Measurements from ENCODE around the gene POLG2.
"Not testable (repeated sequence)": the region's sequence is repeated elsewhere in the genome, so short reads cannot be mapped to it uniquely, and the experiment has no call there.

The POLG2 gene

GRCh38 chr17:64497565-64498035 is 746 bp upstream of the POLG2 start:
- Histone ChIP-seq H3K9ac (ENCODE audit: low read length) (peak overlapping the region; percentile 74), H3K14ac (ENCODE audit: low read length) (no peak overlapping the region), H4K91ac (ENCODE audit: low read depth, low read length) (no peak overlapping the region), H2BK120ac (ENCODE audit: insufficient read depth, low read length, poor library complexity) (no peak overlapping the region), H3K4me3 (ENCODE audit: low read depth, low read length) (peak overlapping the region; percentile 54), H3K23ac (ENCODE audit: low read length) (no peak overlapping the region), H3K4me2 (ENCODE audit: low read length) (peak overlapping the region; percentile 76), H4K8ac (ENCODE audit: low read depth, low read length) (peak overlapping the region; percentile 30), H3K79me2 (ENCODE audit: control insufficient read depth, insufficient read depth, low read length, poor library complexity) (peaks cover 3% of the 10 kb centered on the region), H2BK12ac (ENCODE audit: low read length) (no peak overlapping the region), H3K18ac (ENCODE audit: low read length) (no peak overlapping the region), H3K79me1 (ENCODE audit: low read length) (peaks cover 4% of the 10 kb centered on the region), H3K4me1 (ENCODE audit: control insufficient read depth in 1 of 2, insufficient read depth in 2 of 2, low read length in 2 of 2) (peaks cover 2 to 3% of the 10 kb centered on the region in 2 experiments), H3K36me3 (ENCODE audit: control insufficient read depth in 1 of 2, insufficient read depth in 2 of 2, low read length in 2 of 2) (peaks cover 5 to 27% of the 10 kb centered on the region in 2 experiments), H3K9me3 (ENCODE audit: insufficient read depth, low read depth, low read length) (no peaks in the 10 kb centered on the region), H2AK5ac (ENCODE audit: low read length) (no peak overlapping the region), H2AFZ (ENCODE audit: insufficient read depth, low read length, poor library complexity) (peak overlapping the region; percentile 27), H4K12ac (ENCODE audit: low read depth, low read length) (no peak overlapping the region), H3K4ac (ENCODE audit: low read depth, low read length) (peak overlapping the region; percentile 17), H3K27me3 (ENCODE audit: insufficient read depth, low read length) (no peaks in the 10 kb centered on the region), H3K27ac (ENCODE audit: low read depth, low read length) (peak overlapping the region; percentile 77), H2BK5ac (ENCODE audit: low read depth, low read length, poor library complexity) (no peak overlapping the region)
- no peak for DNase-seq
- WGBS (ENCODE audit: extremely low coverage, insufficient coverage, insufficient read length), result no CpG with 5 or more reads among the region's 4 CpGs

- peak overlapping the region; percentile 66 for H3K9ac ChIP-seq (ENCODE audit: low read length)
- H4K8ac ChIP-seq (ENCODE audit: low read depth, low read length), result peak overlapping the region; percentile 30
- peak overlapping the region; percentile 27 for H3K4ac ChIP-seq (ENCODE audit: low read depth, low read length)
- no peak overlapping the region for H4K91ac ChIP-seq (ENCODE audit: low read depth, low read length)
- H2BK5ac ChIP-seq (ENCODE audit: low read depth, low read length, poor library complexity), result no peak overlapping the region
- peaks cover 4% of the 10 kb centered on the region for H3K79me1 ChIP-seq (ENCODE audit: low read length)
- H3K4me2 ChIP-seq (ENCODE audit: low read length), result peak overlapping the region; percentile 76
- no peak overlapping the region for H2BK12ac ChIP-seq (ENCODE audit: low read length)
- H3K27ac ChIP-seq (ENCODE audit: low read depth, low read length), result peak overlapping the region; percentile 11
- H2BK120ac ChIP-seq (ENCODE audit: insufficient read depth, low read length, poor library complexity), result no peak overlapping the region
- peaks cover 3% of the 10 kb centered on the region for H3K79me2 ChIP-seq (ENCODE audit: control insufficient read depth, insufficient read depth, low read length, poor library complexity)
- peaks cover 4 to 16% of the 10 kb centered on the region in 2 experiments for H3K36me3 ChIP-seq (ENCODE audit: control insufficient read depth in 1 of 2, insufficient read depth in 2 of 2, low read length in 2 of 2)
- H4K12ac ChIP-seq (ENCODE audit: low read depth, low read length), result peak overlapping the region; percentile 4
- peak in 1 of 2 donors; percentile 42 for DNase-seq
- peak overlapping the region; percentile 26 for H3K14ac ChIP-seq (ENCODE audit: low read length)
- no CpG with 5 or more reads among the region's 20 CpGs for whole genome bisulfite sequencing (ENCODE audit: extremely low coverage, insufficient coverage, insufficient read length)
- H3K27me3 ChIP-seq (ENCODE audit: insufficient read depth, low read length), result no peaks in the 10 kb centered on the region
- peak overlapping the region; percentile 77 for H3K4me3 ChIP-seq (ENCODE audit: low read depth, low read length)
- no peak overlapping the region for H2AK5ac ChIP-seq (ENCODE audit: low read length)
- H3K4me1 ChIP-seq (ENCODE audit: control insufficient read depth in 1 of 2, insufficient read depth in 2 of 2, low read length in 2 of 2), result peaks cover 2 to 3% of the 10 kb centered on the region in 2 experiments
- H3K23ac ChIP-seq (ENCODE audit: low read length), result no peak overlapping the region
- no peaks in the 10 kb centered on the region for H3K9me3 ChIP-seq (ENCODE audit: insufficient read depth, low read depth, low read length)
- H3K18ac ChIP-seq (ENCODE audit: low read length), result peak overlapping the region; percentile 30
- H2AFZ ChIP-seq (ENCODE audit: insufficient read depth, low read length, poor library complexity), result peak overlapping the region; percentile 24
These were observed 487 bp downstream of the POLG2 start for GRCh38 chr17:64496348-64496785.

GRCh38 chr17:64495300-64495699 is 1.6 kb downstream of the POLG2 start:
- not testable (repeated sequence) for H3K18ac ChIP-seq (ENCODE audit: low read length); H2AK5ac ChIP-seq (ENCODE audit: low read length); H3K4ac ChIP-seq (ENCODE audit: low read depth, low read length); H3K27ac ChIP-seq (ENCODE audit: low read depth, low read length); H3K4me2 ChIP-seq (ENCODE audit: low read length); H4K91ac ChIP-seq (ENCODE audit: low read depth, low read length); H3K14ac ChIP-seq (ENCODE audit: low read length); H3K4me3 ChIP-seq (ENCODE audit: low read depth, low read length); H4K12ac ChIP-seq (ENCODE audit: low read depth, low read length); H3K79me2 ChIP-seq (ENCODE audit: control insufficient read depth, insufficient read depth, low read length, poor library complexity); H3K9me3 ChIP-seq (ENCODE audit: insufficient read depth, low read depth, low read length); H2BK120ac ChIP-seq (ENCODE audit: insufficient read depth, low read length, poor library complexity); DNase-seq; H3K79me1 ChIP-seq (ENCODE audit: low read length); H2AFZ ChIP-seq (ENCODE audit: insufficient read depth, low read length, poor library complexity); H4K8ac ChIP-seq (ENCODE audit: low read depth, low read length); H2BK5ac ChIP-seq (ENCODE audit: low read depth, low read length, poor library complexity); H3K23ac ChIP-seq (ENCODE audit: low read length); H2BK12ac ChIP-seq (ENCODE audit: low read length); H3K27me3 ChIP-seq (ENCODE audit: insufficient read depth, low read length); H3K4me1 ChIP-seq (ENCODE audit: control insufficient read depth in 1 of 2, insufficient read depth in 2 of 2, low read length in 2 of 2); H3K9ac ChIP-seq (ENCODE audit: low read length); H3K36me3 ChIP-seq (ENCODE audit: control insufficient read depth in 1 of 2, insufficient read depth in 2 of 2, low read length in 2 of 2)
- WGBS (ENCODE audit: extremely low coverage, insufficient coverage, insufficient read length), result 100% methylated on average over 1 of the region's 5 CpGs

- peaks cover 2 to 3% of the 10 kb centered on the region in 2 experiments for H3K4me1 ChIP-seq (ENCODE audit: control insufficient read depth in 1 of 2, insufficient read depth in 2 of 2, low read length in 2 of 2)
These were observed 2.7 kb downstream of the POLG2 start for GRCh38 chr17:64494121-64494520.

More at GRCh38 chr17:64494121-64494520, 2.7 kb downstream of the POLG2 start:
- no peak overlapping the region for H3K18ac ChIP-seq (ENCODE audit: low read length)
- no peak overlapping the region for H3K27ac ChIP-seq (ENCODE audit: low read depth, low read length)
- H3K14ac ChIP-seq (ENCODE audit: low read length), result no peak overlapping the region
- peaks cover 4% of the 10 kb centered on the region for H3K79me1 ChIP-seq (ENCODE audit: low read length)
- no peak overlapping the region for H3K9ac ChIP-seq (ENCODE audit: low read length)
- peaks cover 3% of the 10 kb centered on the region for H3K79me2 ChIP-seq (ENCODE audit: control insufficient read depth, insufficient read depth, low read length, poor library complexity)
- H2AK5ac ChIP-seq (ENCODE audit: low read length), result no peak overlapping the region
- no peak overlapping the region for H4K91ac ChIP-seq (ENCODE audit: low read depth, low read length)
- H3K9me3 ChIP-seq (ENCODE audit: insufficient read depth, low read depth, low read length), result no peaks in the 10 kb centered on the region
- peaks cover 3 to 4% of the 10 kb centered on the region in 2 experiments for H3K36me3 ChIP-seq (ENCODE audit: control insufficient read depth in 1 of 2, insufficient read depth in 2 of 2, low read length in 2 of 2)
- H2BK12ac ChIP-seq (ENCODE audit: low read length), result no peak overlapping the region
- H4K8ac ChIP-seq (ENCODE audit: low read depth, low read length), result no peak overlapping the region
- H2BK5ac ChIP-seq (ENCODE audit: low read depth, low read length, poor library complexity), result no peak overlapping the region
- no peaks in the 10 kb centered on the region for H3K27me3 ChIP-seq (ENCODE audit: insufficient read depth, low read length)
- H3K4me3 ChIP-seq (ENCODE audit: low read depth, low read length), result no peak overlapping the region
- no peak overlapping the region for H3K4me2 ChIP-seq (ENCODE audit: low read length)
- no peak overlapping the region for H4K12ac ChIP-seq (ENCODE audit: low read depth, low read length)
- no peak overlapping the region for H2BK120ac ChIP-seq (ENCODE audit: insufficient read depth, low read length, poor library complexity)
- H2AFZ ChIP-seq (ENCODE audit: insufficient read depth, low read length, poor library complexity), result no peak overlapping the region
- no CpG with 5 or more reads among the region's 2 CpGs for WGBS (ENCODE audit: extremely low coverage, insufficient coverage, insufficient read length)
- no peak overlapping the region for H3K4ac ChIP-seq (ENCODE audit: low read depth, low read length)
- H3K23ac ChIP-seq (ENCODE audit: low read length), result no peak overlapping the region
- DNase-seq, result no peak
